ENCODE data around the gene PLXNA4. TPM values are rescaled to one million over a fixed set of nuclear protein-coding genes. Genes with fewer than 3 reads are reported as not detected.

Gene PLXNA4
- total RNA-seq, 1 experiment from 2014 or later, result 1.0 TPM

GRCh38 chr7:132569884-132570614, 6.2 kb downstream of the PLXNA4 start:
- no peaks in the 10 kb centered on the region for H4K20me1 ChIP-seq (ENCODE audit: insufficient read depth)
- ChIA-PET CTCF (no interaction called here), POLR2A (ENCODE audit: unreplicated experiment) (interaction anchor here (0.6 kb wide), 1 partner anchor 108 kb away, joined by 8 read pairs; no protein-coding TSS in a partner anchor)
- no peaks in the 10 kb centered on the region for H3K4me1 ChIP-seq (replicated peaks; ENCODE audit: insufficient read depth)
- intact Hi-C loops (cut with micrococcal nuclease; ENCODE audit: unreplicated experiment), result no loop called here
- no peaks in the 10 kb centered on the region for H3K9me2 ChIP-seq (ENCODE audit: insufficient read depth)
- peaks cover 98% of the 10 kb centered on the region for H3K27me3 ChIP-seq (ENCODE audit: insufficient read depth, low read depth)
- no peak for TF ChIP-seq EZH2 (IDR thresholded peaks at IDR 0.05; ENCODE audit: low read depth)
- no peak for TF ChIP-seq CTCF (conservative IDR thresholded peaks at IDR 0.05)
- no peak overlapping the region for H2AFZ ChIP-seq
- no peak overlapping the region for H3K4me3 ChIP-seq
- DNase-seq, result no peak
- H3K9me3 ChIP-seq (ENCODE audit: insufficient read depth, low read depth), result no peaks in the 10 kb centered on the region
- no peak overlapping the region for H3K4me2 ChIP-seq
- no peaks in the 10 kb centered on the region for H3K79me2 ChIP-seq (ENCODE audit: low read depth)
- H3K27ac ChIP-seq, result no peak overlapping the region
- H3K36me3 ChIP-seq (ENCODE audit: low read depth), result no peaks in the 10 kb centered on the region
- no TSS peak for BruUV-seq (replicated peaks)
- H3F3A ChIP-seq (ENCODE audit: insufficient read depth, low read depth), result no peaks in the 10 kb centered on the region

- H3K9me2 ChIP-seq (ENCODE audit: insufficient read depth), result no peaks in the 10 kb centered on the region
- intact Hi-C loops (cut with micrococcal nuclease; ENCODE audit: unreplicated experiment), result no loop called here
- H3F3A ChIP-seq (ENCODE audit: insufficient read depth, low read depth), result no peaks in the 10 kb centered on the region
- no peak for DNase-seq
- H3K9me3 ChIP-seq (ENCODE audit: insufficient read depth, low read depth), result no peaks in the 10 kb centered on the region
- no peaks in the 10 kb centered on the region for H3K79me2 ChIP-seq (ENCODE audit: low read depth)
- peaks cover 96% of the 10 kb centered on the region for H3K27me3 ChIP-seq (ENCODE audit: insufficient read depth, low read depth)
- CTCF ChIA-PET, result interaction anchor here (0.5 kb wide), 1 partner anchor 141 kb away, joined by 3 read pairs; no protein-coding TSS in a partner anchor
- H3K36me3 ChIP-seq (ENCODE audit: low read depth), result no peaks in the 10 kb centered on the region
- no peak overlapping the region for H3K4me2 ChIP-seq
- no peak for TF ChIP-seq CTCF (conservative IDR thresholded peaks at IDR 0.05)
- no peak for TF ChIP-seq EZH2 (IDR thresholded peaks at IDR 0.05; ENCODE audit: low read depth)
- H3K4me1 ChIP-seq (replicated peaks; ENCODE audit: insufficient read depth), result no peaks in the 10 kb centered on the region
- H4K20me1 ChIP-seq (ENCODE audit: insufficient read depth), result no peaks in the 10 kb centered on the region
- POLR2A ChIA-PET (ENCODE audit: unreplicated experiment), result no interaction called here
- H3K27ac ChIP-seq, result no peak overlapping the region
- no TSS peak for BruUV-seq (replicated peaks)
- H2AFZ ChIP-seq, result no peak overlapping the region
- no peak overlapping the region for H3K4me3 ChIP-seq
Measured at GRCh38 chr7:132568962-132569361, 7.3 kb downstream of the PLXNA4 start.

GRCh38 chr7:132565885-132566284, 10.4 kb downstream of the PLXNA4 start:
- TF ChIP-seq EZH2 (IDR thresholded peaks at IDR 0.05; ENCODE audit: low read depth) (no peak), CTCF (conservative IDR thresholded peaks at IDR 0.05) (no peak)
- POLR2A ChIA-PET (ENCODE audit: unreplicated experiment), result no interaction called here
- H3K27me3 ChIP-seq (ENCODE audit: insufficient read depth, low read depth), result peaks cover 68% of the 10 kb centered on the region

More at GRCh38 chr7:132565885-132566284, 10.4 kb downstream of the PLXNA4 start:
- H3F3A ChIP-seq (ENCODE audit: insufficient read depth, low read depth), result no peaks in the 10 kb centered on the region
- intact Hi-C loops (cut with micrococcal nuclease; ENCODE audit: unreplicated experiment), result no loop called here
- no peaks in the 10 kb centered on the region for H3K4me1 ChIP-seq (replicated peaks; ENCODE audit: insufficient read depth)
- no TSS peak for BruUV-seq (replicated peaks)
- H4K20me1 ChIP-seq (ENCODE audit: insufficient read depth), result no peaks in the 10 kb centered on the region
- H3K9me2 ChIP-seq (ENCODE audit: insufficient read depth), result no peaks in the 10 kb centered on the region
- H3K4me3 ChIP-seq, result no peak overlapping the region
- CTCF ChIA-PET, result no interaction called here
- no peak overlapping the region for H3K27ac ChIP-seq
- no peaks in the 10 kb centered on the region for H3K79me2 ChIP-seq (ENCODE audit: low read depth)
- no peaks in the 10 kb centered on the region for H3K9me3 ChIP-seq (ENCODE audit: insufficient read depth, low read depth)
- no peak overlapping the region for H3K4me2 ChIP-seq
- H3K36me3 ChIP-seq (ENCODE audit: low read depth), result no peaks in the 10 kb centered on the region
- no peak for DNase-seq
- no peak overlapping the region for H2AFZ ChIP-seq

Measured in PC-9 (cell line).